Breast epithelium (tissue), 3 donors: ENCODE results near the gene TMEM253.

Experiments
- POLR2A ChIP-seq: fragments of 450-650 bp; IDR thresholded peaks from one replicate; pipeline ENCODE4 v1.6.1; 2016; ENCODE audit warnings: antibody characterized with exemption, mild to moderate bottlenecking, moderate library complexity
- POLR2AphosphoS5 ChIP-seq, 3 donors: sonication (generic); formaldehyde crosslinking; IDR thresholded peaks; one replicate each; pipeline ENCODE4 v1.6.1; 2017; ENCODE audit warnings: antibody characterized with exemption in 3 of 3

- TF ChIP-seq POLR2AphosphoS5 (IDR thresholded peaks at IDR 0.05) = no peak
- no peak for TF ChIP-seq POLR2A
Observed at GRCh38 chr14:21086908-21087293, 14.0 kb upstream of the TMEM253 start.
